Panc1 (cell line): ENCODE data around the gene CCL26.

ENCODE experiments used
- CTCF ChIP-seq: fragments of 450-650 bp; IDR thresholded peaks from 2 replicates; pipeline ENCODE4 v1.5.1; 2017; ENCODE audit warnings: mild to moderate bottlenecking
- POLR2AphosphoS5 ChIP-seq: IDR thresholded peaks from 2 replicates; pipeline ENCODE4 v1.6.1; 2012; ENCODE audit warnings: mild to moderate bottlenecking, low read depth, low read length, moderate library complexity
- TCF7L2 ChIP-seq: IDR thresholded peaks from 2 replicates; pipeline ENCODE4 v1.6.1; 2011; ENCODE audit warnings: mild to moderate bottlenecking, low read depth, low read length, inconsistent platforms

GRCh38 chr7:75735581-75736350 lies 36.2 kb downstream of the CCL26 start:
- TF ChIP-seq CTCF (no peak), POLR2AphosphoS5 (no peak), TCF7L2 (no peak)
